Raji (cell line): Measurements from ENCODE around the gene C11orf24.

Experiments used
- POLR2A ChIP-seq: IDR thresholded peaks from 2 replicates; pipeline ENCODE4 v1.6.1; 2011; ENCODE audit warnings: low read depth, low read length, control low read depth; ENCODE audit not compliant: insufficient read depth

Gene C11orf24

GRCh38 chr11:68211546-68211945 lies 60.2 kb downstream of the C11orf24 start:
- no peak for TF ChIP-seq POLR2A
